Epidermal melanocyte (primary cell): ENCODE data around the gene MBNL2.
"Not testable (repeated sequence)": the region's sequence is repeated elsewhere in the genome, so short reads cannot be mapped to it uniquely, and the experiment has no call there.

Experiments used
- DNase-seq: peaks from one replicate; pipeline ENCODE4 v3.0.0; 2011; ENCODE audit warnings: low spot score; ENCODE audit not compliant: insufficient read length

MBNL2 gene

DNA sequence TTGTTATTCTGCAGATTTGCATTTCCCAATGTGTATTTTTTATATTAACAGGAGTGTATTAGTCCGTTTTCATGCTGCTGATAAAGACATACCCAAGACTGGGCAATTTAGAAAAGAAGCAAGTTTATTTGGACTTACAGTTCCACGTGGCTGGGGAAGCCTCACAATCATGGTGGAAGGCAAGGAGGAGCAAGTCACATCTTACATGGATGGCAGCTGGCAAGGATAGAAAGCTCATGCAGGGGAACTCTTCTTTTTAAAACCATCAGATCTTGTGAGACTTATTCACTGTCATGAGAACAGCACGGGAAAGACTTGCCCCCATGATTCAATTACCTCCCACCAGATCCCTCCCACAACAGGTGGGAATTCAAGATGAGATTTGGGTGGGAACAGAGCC is 14.9 kb upstream of the MBNL2 start:
- DNase-seq: not testable (repeated sequence)

DNA sequence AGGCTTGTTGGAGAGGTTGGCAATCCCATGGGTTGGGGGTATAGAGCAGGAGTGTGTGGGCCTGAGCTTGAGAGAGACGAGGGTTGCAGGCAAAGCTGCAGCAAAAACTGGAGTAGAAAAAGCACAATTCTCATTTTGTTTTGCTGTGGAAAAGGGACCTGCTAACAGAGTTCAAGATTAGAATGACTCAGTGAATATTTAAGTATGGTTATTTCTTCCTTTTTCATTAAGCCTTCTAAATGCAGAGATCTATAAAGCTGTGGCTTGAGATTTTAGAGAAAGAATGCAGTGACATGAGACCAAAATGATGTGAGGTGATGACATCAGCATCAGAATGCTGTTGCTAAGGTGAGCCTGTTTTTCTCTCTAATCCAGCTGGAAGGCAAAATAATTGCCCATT is 10.8 kb upstream of the MBNL2 start:
- no peak for DNase-seq

DNA sequence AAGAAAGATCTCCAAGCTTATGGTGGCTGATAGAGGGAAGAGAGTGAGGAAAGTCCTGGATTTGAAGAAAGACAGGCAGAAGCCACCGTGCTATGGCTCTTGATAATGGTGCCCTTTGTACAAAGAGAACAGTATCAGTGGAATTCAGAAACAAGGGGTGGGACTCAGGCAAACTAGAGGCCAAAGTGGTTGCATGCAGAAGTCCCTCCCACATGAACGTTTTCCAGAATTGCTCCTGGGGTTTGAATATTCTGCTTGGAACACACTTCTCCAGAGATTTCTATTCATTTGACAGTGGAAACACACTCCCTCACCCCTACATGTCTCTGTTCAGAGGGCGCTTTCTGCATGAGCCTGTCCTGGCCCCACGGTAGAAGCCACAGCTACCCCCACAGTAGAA is 10.1 kb upstream of the MBNL2 start:
- DNase-seq: no peak

DNA sequence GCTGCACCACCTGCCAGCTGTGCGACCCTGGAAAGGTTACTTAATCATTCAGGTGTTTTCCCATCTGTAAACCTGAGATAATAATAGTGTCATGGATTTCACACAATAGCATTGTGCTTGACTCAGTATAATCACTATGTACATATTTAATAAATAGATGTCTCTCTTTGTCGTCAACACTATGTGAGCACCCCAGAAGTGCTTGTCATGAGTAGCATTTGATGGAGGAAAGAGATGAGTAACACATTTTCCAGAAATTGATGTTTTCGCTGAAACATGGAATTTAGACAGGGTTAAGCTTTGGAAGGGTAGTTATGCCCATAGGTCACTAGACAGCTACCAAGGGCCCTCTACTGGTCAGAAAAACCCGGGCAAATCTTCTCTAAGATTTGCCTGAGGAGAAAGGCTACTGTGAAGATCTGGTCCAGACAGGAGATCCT is 9.5 kb upstream of the MBNL2 start:
- DNase-seq: no peak

DNA sequence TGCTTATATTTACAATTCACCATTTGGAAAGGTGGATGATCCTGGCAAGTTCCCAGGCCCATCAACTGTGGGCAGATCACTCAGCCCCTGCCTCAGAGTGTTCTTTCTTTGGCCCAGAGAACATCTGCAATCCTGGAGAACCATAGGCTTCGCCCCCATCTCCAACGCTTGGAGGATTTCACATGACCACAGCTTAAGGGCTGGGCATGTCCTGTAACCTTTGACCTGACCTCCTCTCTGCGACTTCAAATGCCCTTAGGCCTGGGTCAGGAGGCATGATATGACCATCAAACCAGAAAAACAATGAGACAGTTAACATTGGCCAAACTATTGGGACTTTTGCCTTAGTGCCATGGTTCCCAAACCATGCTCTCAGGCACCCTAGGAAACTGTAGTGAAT is 7.2 kb upstream of the MBNL2 start:
- no peak for DNase-seq

DNA sequence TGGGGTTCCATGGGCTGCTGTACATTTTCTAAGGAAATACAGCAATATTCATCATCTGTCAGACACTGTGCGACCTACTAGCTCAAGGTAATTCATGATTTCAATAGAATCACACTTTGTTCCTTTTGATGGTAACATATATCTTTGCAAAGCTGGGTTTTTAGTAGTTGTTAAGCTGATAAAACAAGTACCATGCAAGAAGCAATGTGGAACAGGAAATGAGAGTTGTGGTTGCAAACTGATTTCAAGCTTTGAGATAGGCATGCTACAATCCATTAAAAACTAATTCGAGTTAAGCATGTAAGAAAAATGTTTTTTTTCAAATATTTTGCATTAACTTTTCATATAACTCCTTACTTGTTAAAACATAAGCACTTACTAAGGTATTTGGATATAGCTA is 6.8 kb upstream of the MBNL2 start:
- no peak for DNase-seq

DNA sequence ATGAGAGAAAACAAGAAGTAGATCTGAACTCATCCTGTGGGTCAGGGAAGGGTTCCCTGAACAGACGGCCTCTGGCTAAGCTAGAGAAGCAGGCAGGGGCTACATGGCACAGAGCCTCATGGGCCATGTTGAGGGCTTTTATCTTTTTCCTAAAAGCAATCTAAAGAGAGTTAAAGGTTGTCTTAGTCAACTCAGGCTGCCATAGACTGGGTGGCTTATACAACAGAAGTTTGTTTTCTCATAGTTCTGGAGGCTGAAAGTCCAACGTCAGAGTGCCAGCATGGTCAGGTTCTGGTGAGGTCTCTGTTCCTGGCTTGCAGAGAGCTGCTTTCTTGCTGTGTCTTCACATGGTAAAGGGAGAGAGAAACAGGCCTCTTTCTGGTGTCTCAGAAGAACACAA is 2.9 kb upstream of the MBNL2 start:
- DNase-seq: no peak

DNA sequence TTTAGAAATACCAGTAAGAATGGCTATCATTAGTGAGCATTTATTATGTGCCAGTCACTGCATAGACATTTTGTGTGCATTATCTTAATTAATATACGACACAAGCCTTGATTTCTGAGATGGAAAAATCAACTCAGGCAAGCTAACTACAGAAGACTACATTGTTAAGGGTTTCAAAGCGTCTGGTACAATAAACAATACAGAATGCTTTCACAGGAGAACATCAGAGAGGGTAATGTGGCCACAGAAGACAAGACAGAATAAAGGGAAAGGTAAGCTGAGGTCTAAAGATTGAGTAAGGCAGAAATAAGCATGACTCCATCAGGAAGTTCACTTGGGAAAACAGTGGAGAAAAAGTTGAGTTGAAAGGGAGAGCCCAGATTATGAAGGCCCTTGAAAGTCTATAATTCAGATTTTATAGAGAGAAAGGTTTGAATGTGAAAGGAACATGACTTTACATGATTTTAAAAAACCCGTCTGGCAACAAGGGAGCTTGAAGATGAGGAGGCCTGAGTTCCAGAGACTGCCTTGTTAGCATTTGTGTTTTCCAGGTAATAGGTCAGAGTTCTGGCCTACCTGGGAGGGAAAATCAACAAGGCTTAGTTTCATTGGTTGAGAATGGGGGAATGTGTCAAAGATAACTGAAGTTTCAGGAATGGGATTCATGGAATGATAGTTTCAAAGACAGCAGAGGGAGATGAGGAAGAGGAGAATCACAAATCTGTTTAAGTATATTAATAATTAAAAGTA is 1.8 kb upstream of the MBNL2 start:
- no peak for DNase-seq

DNA sequence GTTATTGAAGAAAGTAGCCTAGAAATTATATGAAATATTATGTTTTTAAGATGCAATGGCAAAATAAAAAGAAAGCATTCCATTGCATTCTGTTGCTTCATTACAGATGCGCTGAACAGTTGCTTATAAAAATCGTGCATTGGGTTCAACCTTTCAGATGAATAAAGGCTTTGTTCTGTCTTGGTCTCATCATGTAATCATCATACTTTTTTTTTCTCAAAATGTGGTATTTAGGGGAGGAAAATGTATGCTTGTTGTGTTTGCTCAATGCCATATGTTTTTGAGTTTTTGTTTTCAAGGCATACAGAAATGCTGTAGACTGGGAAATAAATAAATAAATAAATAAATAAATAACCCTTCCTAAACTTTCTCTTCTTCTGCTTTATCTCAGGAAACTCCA is 1.1 kb upstream of the MBNL2 start:
- no peak for DNase-seq

DNA sequence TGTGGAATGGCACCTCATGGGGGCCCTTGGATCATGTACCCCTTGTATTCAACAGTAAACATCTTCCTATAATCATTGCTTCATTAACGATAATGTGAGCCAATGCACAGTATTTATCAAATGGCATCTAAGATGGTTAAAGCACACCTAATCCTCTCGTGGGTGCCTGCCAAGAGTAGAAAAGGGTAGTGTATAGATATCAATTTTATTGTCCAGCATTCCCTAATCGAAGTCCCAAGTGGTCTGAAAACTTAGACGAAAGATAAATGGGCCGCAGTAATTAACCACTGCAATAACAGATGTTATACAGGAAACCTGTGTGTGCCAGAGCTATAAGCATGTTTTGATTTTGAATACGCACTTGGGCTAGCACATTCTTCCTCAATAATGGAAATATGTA is 667 bp upstream of the MBNL2 start:
- DNase-seq: no peak

DNA sequence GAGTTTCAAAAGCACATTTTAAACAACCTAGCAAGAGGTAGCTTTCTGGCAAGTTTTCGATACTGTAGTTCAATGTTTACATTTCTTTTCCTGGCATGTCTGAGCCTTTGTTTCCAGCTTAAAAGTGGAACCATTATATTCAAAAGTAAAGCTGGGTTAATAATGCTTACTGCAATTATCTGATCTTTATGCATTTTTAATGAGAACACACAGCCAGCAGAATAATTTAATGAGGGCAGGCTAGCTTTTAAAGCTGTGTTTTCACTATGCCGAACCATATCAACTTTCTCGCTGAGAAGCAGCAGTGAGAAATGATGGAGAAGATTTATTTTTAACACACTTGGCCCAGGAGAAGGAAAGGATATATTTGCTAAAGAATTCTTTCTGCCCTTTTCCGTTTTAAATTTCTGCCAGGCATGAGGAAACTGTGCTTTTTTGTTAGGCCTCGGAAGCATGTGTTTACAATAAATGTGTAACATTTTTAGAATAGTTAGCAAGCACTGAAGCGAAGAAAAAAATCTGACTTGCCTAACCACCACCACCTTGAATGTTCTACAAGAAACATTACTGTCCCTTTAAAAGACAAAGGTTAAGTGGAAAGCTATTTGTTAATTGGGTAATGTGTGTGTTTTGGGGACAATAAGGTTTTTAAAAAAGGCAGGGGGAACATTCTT is 1.0 kb downstream of the MBNL2 start:
- DNase-seq: no peak

DNA sequence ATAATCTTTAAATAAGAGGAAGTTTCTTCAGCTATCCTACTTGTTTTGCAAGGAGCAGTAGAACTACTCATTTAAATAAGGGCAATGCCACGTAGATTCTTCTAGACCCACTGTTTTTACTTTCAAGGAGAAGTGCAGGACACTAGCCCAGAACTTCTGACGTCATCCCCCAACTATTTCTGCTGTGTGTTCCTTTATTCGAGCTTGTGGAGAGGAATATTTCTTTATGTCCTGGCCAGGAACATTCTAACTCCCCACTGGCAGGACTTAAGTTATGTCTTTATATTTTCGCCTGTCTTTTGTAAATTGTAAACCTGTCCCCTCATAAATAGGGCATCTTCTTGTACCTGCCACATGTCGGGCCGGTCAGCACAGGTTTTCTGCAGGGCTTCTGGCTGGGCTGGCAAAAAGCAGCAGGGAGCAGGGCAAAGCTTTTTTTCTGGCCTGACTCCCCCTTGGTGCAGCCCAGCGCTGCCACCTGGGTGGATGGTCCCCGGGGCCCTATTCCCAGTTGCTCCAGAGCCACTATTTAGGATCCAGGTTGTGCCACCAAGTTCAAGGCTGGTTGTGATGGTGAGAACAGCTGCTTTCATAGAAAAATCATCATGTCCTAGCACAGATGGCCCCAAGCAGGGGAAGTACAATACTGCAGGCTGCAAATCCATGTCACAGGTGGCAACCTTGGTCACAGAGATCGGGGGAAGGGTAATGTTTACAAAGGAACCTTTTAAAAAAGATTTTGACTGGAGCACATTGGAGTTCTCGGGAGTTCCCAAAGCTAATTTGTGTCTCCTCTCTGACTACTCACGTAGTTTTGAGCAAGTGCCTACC is 1.8 kb downstream of the MBNL2 start:
- DNase-seq: no peak

DNA sequence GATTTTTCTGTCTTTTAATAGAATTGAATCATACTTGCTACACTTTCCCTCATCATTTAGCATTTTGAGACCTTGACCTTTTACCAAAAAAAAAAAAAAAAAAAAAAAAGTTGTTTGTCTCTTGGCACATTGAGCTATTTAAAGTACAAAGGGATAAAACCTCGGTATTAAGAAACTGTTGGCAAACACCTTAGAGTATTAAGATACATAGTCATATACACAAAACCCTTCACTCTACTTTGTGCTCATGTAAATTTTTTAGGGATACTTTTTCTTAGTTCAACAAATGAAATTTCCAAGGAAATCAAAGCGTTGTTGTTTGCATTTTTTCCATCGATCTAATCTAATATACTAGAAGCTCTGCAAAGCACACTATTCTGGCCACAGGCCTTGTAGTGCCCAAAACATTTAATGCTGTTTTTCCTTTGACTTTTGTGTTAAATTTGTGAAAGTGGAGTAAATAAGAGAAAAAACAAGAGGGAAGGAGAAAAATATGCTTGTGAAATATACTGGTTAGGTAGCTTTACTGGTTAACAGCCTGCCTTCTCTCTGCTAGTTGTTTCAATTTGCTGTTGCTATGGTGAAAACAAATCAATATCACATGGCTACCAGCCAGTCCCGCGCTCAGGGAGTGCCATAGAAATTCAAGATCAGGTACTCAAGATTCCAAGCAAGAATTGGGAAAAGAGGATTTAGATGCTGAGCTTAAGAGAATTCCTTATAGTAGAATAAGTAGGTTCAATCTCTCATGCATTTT is 2.6 kb downstream of the MBNL2 start:
- DNase-seq: no peak

DNA sequence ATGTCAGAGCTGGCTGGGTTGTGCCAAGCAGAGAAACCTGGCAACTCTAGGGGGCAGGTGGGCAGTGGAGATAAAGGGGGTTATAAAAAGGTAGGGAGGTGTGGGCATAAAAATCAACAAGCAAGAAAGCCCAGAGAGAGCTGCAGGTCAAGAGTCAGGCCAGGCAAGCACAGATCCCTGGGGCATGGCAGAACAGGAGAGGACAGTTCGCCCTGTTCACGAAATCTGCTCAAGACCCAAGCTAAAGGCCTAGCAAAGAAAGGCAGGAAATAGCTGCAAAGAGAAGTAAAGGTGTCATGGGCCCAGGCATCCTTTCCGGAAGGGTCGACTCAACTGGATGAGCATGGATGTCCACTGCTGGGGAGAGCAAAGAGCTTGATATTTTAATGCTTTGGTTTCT is 3.4 kb downstream of the MBNL2 start:
- DNase-seq: no peak

DNA sequence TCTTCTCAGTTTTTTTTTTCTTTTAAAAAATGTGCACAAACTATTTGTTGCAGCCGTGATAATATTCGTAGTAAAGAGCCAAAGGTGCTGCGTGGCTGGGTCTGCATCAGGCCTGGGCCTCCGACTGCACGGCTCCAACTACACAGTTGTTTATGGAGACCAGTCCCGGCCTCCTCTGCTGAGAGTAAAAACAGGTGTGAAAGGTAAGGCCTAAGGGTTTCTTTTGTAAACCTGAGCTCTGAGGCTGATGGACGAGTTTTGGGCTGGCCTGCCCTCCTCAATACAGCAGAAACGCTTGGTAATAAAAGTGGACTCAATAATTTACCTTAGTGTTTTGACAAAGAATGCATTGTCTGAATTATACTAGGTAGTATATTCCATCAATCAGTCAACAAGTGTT is 3.9 kb downstream of the MBNL2 start:
- no peak for DNase-seq

DNA sequence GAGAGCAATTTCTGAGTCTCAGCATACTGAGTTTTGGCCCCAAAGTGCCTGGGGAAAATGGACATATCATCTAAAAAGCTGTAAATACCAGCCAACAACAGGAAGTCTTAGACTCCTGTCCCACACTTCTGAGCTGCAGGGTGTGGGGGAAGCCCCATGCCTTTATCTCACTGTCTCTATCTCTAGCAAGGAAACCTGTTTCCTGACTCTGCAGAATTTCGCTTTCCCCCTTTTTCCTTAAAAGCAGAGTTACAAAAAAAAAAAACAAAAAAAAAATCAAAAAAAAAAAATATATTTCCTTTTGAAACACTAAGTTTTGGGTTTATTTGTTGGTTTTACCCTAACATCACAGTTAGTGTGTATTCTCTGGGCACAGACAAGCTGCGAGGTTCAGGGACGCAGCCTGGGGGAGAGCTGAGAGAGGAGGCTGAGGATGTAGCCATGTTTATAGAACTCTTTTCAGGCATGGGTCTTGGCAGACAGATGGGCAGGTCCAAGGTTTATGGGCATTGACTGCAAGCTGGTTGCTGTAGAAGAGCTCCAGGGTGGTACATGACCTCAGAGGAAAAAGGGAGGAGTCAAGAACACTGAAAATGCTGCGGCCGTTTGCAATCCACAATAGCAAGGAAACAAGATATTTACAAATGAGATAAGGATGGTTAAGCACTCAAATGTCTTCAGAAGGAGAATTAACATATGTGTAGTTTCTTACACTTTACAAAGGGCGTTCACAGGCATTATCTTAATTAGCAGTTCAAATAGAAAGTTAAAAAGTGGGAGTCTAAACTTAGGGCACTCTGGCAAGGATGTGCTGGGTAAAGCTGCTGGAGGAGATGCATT is 4.9 kb downstream of the MBNL2 start:
- no peak for DNase-seq

DNA sequence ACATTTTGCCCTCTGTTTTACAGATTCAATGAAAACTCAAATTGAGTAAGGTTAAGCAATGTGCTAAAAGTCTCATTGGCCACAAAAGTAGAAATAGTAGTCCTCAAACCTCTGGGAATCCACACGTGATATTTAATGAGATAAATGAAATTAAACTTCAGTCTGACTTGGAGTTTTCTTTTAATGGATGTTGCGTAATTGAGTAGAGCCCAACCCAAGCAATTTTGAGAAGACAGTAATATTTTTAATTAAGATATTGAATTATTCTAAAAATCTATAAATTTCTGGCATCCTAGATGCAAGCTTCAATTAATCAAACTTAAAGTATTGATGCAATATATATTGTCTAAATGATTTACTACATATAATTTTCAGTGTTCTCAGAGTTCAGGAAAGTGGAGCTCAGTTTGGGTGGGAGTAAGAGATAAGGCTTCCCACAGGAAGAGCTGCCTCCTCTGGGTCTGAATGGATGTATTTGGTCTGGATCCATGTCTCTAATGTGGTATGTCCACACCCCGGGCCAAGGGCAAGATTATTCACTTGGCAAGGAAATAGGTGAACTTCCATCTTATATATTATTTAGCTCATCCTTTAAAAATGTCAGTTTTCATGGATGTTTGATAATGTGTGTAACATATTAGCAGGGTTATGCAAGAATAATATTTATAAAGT is 6.9 kb downstream of the MBNL2 start:
- DNase-seq: no peak

DNA sequence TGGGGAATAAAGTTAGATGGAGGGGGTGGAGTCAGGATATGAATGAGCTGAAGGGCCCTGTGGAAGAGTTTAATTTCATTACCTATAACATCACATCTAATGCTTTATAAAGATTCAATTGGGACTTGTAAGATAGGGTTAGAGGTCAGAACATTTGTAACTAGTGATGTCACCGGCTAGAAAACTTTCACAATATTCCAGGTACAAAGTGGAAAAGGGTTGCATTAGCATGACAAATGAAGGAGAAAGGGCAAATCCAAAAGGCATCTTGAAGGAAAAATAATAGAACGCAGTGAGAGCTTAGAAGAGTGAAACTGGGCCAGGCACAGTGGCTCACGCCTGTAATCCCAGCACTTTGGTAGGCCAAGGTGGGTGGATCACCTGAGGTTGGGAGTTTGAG is 7.6 kb downstream of the MBNL2 start:
- DNase-seq: no peak

DNA sequence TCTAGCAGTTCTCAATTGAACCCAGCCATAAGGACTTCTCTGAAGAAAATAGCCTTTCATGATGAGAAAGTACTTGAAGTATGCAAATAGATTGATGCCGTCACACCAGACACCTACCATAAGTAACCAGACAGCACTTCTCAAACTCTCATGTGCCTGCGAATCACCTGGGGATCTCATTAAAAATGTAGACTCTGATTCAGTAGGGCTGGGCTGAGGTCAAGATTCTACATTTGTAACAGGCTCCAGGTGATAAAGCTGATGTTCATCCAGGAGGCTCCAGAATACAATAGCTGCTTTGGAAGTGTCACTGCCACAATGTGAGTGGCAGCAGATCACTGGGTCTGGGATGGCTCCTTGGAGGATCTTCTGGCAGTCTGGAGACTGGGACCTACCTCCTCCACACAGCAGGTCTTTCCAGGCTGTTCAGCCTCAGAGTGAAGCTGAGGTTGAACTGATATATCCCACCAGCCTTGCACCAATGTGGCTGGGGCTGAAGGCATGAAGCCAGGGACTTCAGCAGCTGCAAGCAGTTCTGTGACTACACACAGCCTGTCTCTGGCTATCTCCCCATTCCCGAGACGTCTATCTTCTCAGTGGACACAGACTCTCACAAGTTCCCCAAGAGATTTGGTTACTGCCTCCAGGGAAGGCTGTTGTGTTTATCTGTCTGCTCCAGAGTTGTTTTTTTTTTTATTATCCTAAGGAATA is 9.1 kb downstream of the MBNL2 start:
- DNase-seq: no peak

DNA sequence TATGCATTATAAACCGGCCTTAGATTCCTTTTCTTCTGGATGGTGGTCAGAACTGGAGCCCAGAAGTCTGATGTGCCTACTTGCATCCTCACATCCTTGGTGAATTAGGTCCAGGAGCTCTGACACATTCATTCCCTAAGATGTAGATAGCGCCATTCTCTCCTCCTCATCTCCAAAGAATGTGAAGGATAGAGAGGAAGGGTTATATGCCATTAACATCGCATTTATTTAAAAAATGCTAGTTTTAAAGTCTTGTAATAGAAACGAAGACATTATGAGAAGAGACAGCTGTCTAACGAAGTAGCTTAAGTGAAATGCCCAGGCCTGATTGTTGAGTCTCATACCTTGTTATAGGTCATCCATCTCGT is 9.7 kb downstream of the MBNL2 start:
- no peak for DNase-seq
